Neural progenitor cell (in vitro differentiated cells): ENCODE measurements around the gene POLD4. TPM values are rescaled to one million over a fixed set of nuclear protein-coding genes. Genes with fewer than 3 reads are reported as not detected.

Experiments
- DNase-seq: peaks from one replicate; pipeline ENCODE4 v3.0.0-alpha.2; 2016; ENCODE audit warnings: low spot score
- H2AFZ ChIP-seq: fragments of 200-600 bp; sonication (generic); replicated peaks from 2 replicates; pipeline ENCODE4 v1.6.1; 2016; ENCODE audit warnings: antibody characterized with exemption
- H3F3A ChIP-seq: fragments of 200-600 bp; sonication (generic); 2 replicates; pipeline ENCODE4 v1.6.1; 2016; ENCODE audit warnings: antibody characterized with exemption, low read depth
- H3K27ac ChIP-seq: fragments of 200-600 bp; sonication (generic); 2 replicates; pipeline ENCODE4 v1.5.1; 2016; ENCODE audit warnings: mild to moderate bottlenecking
- H3K27me3 ChIP-seq: fragments of 200-600 bp; sonication (generic); 2 replicates; pipeline ENCODE4 v1.6.1; 2016; ENCODE audit warnings: mild to moderate bottlenecking, moderate library complexity
- H3K36me3 ChIP-seq: fragments of 200-600 bp; sonication (generic); 2 replicates; pipeline ENCODE4 v1.5.1; 2016
- H3K4me1 ChIP-seq: fragments of 200-600 bp; sonication (generic); 2 replicates; pipeline ENCODE4 v1.6.1; 2016; ENCODE audit warnings: mixed run types
- H3K4me2 ChIP-seq: fragments of 200-600 bp; sonication (generic); 2 replicates; pipeline ENCODE4 v1.6.1; 2016
- H3K4me3 ChIP-seq: fragments of 200-600 bp; sonication (generic); 2 replicates; pipeline ENCODE4 v1.5.1; 2016
- H3K79me2 ChIP-seq: fragments of 200-600 bp; sonication (generic); 2 replicates; pipeline ENCODE4 v1.6.1; 2016; ENCODE audit warnings: low read depth
- H3K9ac ChIP-seq: fragments of 200-600 bp; sonication (generic); 2 replicates; pipeline ENCODE4 v1.6.1; 2016
- H3K9me3 ChIP-seq: fragments of 200-600 bp; sonication (generic); 2 replicates; pipeline ENCODE4 v1.5.1; 2016; ENCODE audit warnings: low read depth
- H4K20me1 ChIP-seq: fragments of 200-600 bp; sonication (generic); 2 replicates; pipeline ENCODE4 v1.6.1; 2016; ENCODE audit warnings: low read depth
- H3K27ac Mint-ChIP-seq: 3 replicates; pipeline ENCODE4 v1.8.0; 2021; ENCODE audit warnings: mixed read lengths
- H3K27me3 Mint-ChIP-seq: 2 replicates; pipeline ENCODE4 v1.8.0; 2022; ENCODE audit warnings: low read depth, mild to moderate bottlenecking, inconsistent platforms, moderate library complexity, mixed read lengths; ENCODE audit not compliant: insufficient read depth
- H3K36me3 Mint-ChIP-seq: 3 replicates; pipeline ENCODE4 v1.8.0; 2021; ENCODE audit warnings: mixed read lengths
- H3K4me1 Mint-ChIP-seq: 3 replicates; pipeline ENCODE4 v1.8.0; 2021; ENCODE audit warnings: mixed read lengths
- H3K4me3 Mint-ChIP-seq: 3 replicates; pipeline ENCODE4 v1.8.0; 2021; ENCODE audit warnings: mild to moderate bottlenecking, moderate library complexity, mixed read lengths
- H3K9me3 Mint-ChIP-seq: 3 replicates; pipeline ENCODE4 v1.8.0; 2020; ENCODE audit warnings: mixed read lengths
- CTCF ChIP-seq: fragments of 200-600 bp; sonication (generic); IDR thresholded peaks from 2 replicates; pipeline ENCODE4 v1.5.1; 2017; ENCODE audit warnings: antibody characterized with exemption, mild to moderate bottlenecking
- EZH2 ChIP-seq: fragments of 200-600 bp; sonication (generic); IDR thresholded peaks from 2 replicates; pipeline ENCODE4 v1.6.1; 2017; ENCODE audit warnings: antibody characterized with exemption, mild to moderate bottlenecking, moderate library complexity
- EZH2phosphoT487 ChIP-seq: fragments of 200-600 bp; sonication (generic); IDR thresholded peaks from 2 replicates; pipeline ENCODE4 v1.6.1; 2017; ENCODE audit warnings: antibody characterized with exemption
- total RNA-seq: library from RNA; depleted of rRNA; stranded (reverse); fragments of >200 nt; gene quantifications from 2 replicates; pipeline ENCODE4 v1.2.3, GENCODE V29; 2015; ENCODE audit warnings: low replicate concordance

POLD4 gene
- total RNA-seq, 1 donor from 2014 or later: 1.1 TPM

- peaks cover 50% of the 10 kb centered on the region for H3K4me1 ChIP-seq
- peaks cover 24% of the 10 kb centered on the region for H3K27me3 Mint-ChIP-seq
- H4K20me1 ChIP-seq: peaks cover 16% of the 10 kb centered on the region
- H3K9me3 ChIP-seq: no peaks in the 10 kb centered on the region
- DNase-seq: peak; percentile 45
- H3K27ac Mint-ChIP-seq: peak overlapping the region; percentile 94
- H3K4me3 Mint-ChIP-seq: peak overlapping the region; percentile 86
- no peaks in the 10 kb centered on the region for H3K9me3 Mint-ChIP-seq
- H3K9ac ChIP-seq: no peak overlapping the region
- H2AFZ ChIP-seq: no peak overlapping the region
- H3K79me2 ChIP-seq: no peaks in the 10 kb centered on the region
- H3F3A ChIP-seq: peaks cover 45% of the 10 kb centered on the region
- TF ChIP-seq EZH2: no peak
- peaks cover 44% of the 10 kb centered on the region for H3K4me1 Mint-ChIP-seq
- H3K4me3 ChIP-seq: peak overlapping the region; percentile 88
- no peak overlapping the region for H3K27ac ChIP-seq
- peaks cover 73% of the 10 kb centered on the region for H3K27me3 ChIP-seq
- H3K36me3 Mint-ChIP-seq: no peaks in the 10 kb centered on the region
- peak overlapping the region; percentile 92 for H3K4me2 ChIP-seq
- H3K36me3 ChIP-seq: no peaks in the 10 kb centered on the region
Measured at GRCh38 chr11:67371911-67372320, 18.6 kb upstream of the POLD4 start.

GRCh38 chr11:67371189-67371910, 18.0 kb upstream of the POLD4 start:
- H3K9me3 ChIP-seq: no peaks in the 10 kb centered on the region
- H3K79me2 ChIP-seq: no peaks in the 10 kb centered on the region
- DNase-seq: peak; percentile 64
- Mint-ChIP-seq H3K4me1 (peaks cover 38% of the 10 kb centered on the region), H3K36me3 (no peaks in the 10 kb centered on the region), H3K27ac (peak overlapping the region; percentile 81), H3K4me3 (peak overlapping the region; percentile 86), H3K9me3 (no peaks in the 10 kb centered on the region), H3K27me3 (peaks cover 21% of the 10 kb centered on the region)
- peak overlapping the region; percentile 92 for H3K4me2 ChIP-seq
- peaks cover 68% of the 10 kb centered on the region for H3K27me3 ChIP-seq
- peaks cover 39% of the 10 kb centered on the region for H3F3A ChIP-seq
- H3K36me3 ChIP-seq: no peaks in the 10 kb centered on the region
- no peak overlapping the region for H3K9ac ChIP-seq
- H2AFZ ChIP-seq: no peak overlapping the region
- no peak overlapping the region for H3K4me3 ChIP-seq
- TF ChIP-seq EZH2: no peak
- peak; percentile 51 for TF ChIP-seq CTCF
- no peak for TF ChIP-seq EZH2phosphoT487
- peaks cover 16% of the 10 kb centered on the region for H4K20me1 ChIP-seq
- H3K27ac ChIP-seq: no peak overlapping the region
- H3K4me1 ChIP-seq: peaks cover 44% of the 10 kb centered on the region

GRCh38 chr11:67370351-67371076, 17.2 kb upstream of the POLD4 start:
- Mint-ChIP-seq H3K27ac (no peak overlapping the region), H3K36me3 (no peaks in the 10 kb centered on the region), H3K4me1 (peaks cover 37% of the 10 kb centered on the region), H3K27me3 (peaks cover 19% of the 10 kb centered on the region), H3K4me3 (no peak overlapping the region), H3K9me3 (no peaks in the 10 kb centered on the region)
- Histone ChIP-seq H4K20me1 (peaks cover 16% of the 10 kb centered on the region), H3K9ac (no peak overlapping the region), H3K9me3 (no peaks in the 10 kb centered on the region), H2AFZ (no peak overlapping the region), H3K4me3 (no peak overlapping the region), H3K79me2 (no peaks in the 10 kb centered on the region), H3K27ac (no peak overlapping the region), H3F3A (peaks cover 32% of the 10 kb centered on the region), H3K36me3 (no peaks in the 10 kb centered on the region), H3K27me3 (peaks cover 59% of the 10 kb centered on the region), H3K4me1 (peaks cover 40% of the 10 kb centered on the region), H3K4me2 (peak overlapping the region; percentile 24)
- no peak for TF ChIP-seq EZH2
- TF ChIP-seq EZH2phosphoT487: no peak
- TF ChIP-seq CTCF: no peak
- DNase-seq: peak; percentile 53
